Transverse colon (tissue), 3 donors: ENCODE results near the gene RPL39.

Source experiments
- CTCF ChIP-seq, 5 experiments: fragments of 200-600 bp in 3 of 5; fragments of 450-650 bp in 2 of 5; sonication (generic) in 3 of 5; IDR thresholded peaks; 1 replicate in 2 of 5; 2 replicates in 3 of 5; pipeline ENCODE4 v1.5.1; 2016 to 2017; ENCODE audit warnings: antibody characterized with exemption in 5 of 5, inconsistent platforms in 3 of 5, mild to moderate bottlenecking in 2 of 5, moderate library complexity in 1 of 5
- POLR2A ChIP-seq: fragments of 450-650 bp; IDR thresholded peaks from one replicate; pipeline ENCODE4 v1.6.1; 2016; ENCODE audit warnings: antibody characterized with exemption, mild to moderate bottlenecking, moderate library complexity

- TF ChIP-seq CTCF (IDR thresholded peaks at IDR 0.05) (no peak), POLR2A (no peak)
These were observed 423 bp downstream of the RPL39 start for GRCh38 chrX:119790977-119791436.
